ENCODE data around the gene C16orf96. TPM values are rescaled to one million over a fixed set of nuclear protein-coding genes. Genes with fewer than 3 reads are reported as not detected.

Gene C16orf96
- total and polyA plus RNA-seq, 2 donors (not counting 1 experiment from before 2014, with no cell fraction given), result 0.31 to 0.79 TPM

DNA sequence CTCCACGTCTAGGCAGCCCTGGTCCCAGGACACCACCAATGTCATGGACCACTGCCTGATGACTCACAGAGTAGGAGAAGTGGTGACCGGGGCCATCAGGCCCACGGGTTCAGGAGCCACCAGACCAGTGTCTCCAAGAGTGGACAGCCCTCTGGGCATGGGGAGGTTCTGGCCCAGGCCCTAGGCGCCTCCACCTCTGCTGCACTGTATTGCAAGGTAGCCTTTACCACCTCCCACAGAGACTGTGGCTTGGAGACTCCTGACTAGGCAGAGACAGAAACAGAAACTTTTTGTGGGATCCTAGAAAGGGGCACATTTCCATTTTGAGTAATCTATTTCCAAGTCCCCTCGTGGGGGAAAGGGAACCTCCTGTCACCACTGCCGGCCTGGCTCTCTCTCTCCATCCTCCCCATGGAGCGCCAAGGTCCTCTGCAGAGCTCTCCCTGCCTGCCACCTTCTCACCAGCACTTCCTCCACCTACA, 20.5 kb upstream of the C16orf96 start:
- no peaks in the 10 kb centered on the region for H3K27me3 Mint-ChIP-seq
- H3K27me3 ChIP-seq (replicated peaks in 1 of 4; ENCODE audit: control extremely low read depth in 1 of 4, control insufficient read depth in 3 of 4, insufficient read depth in 4 of 4, low read length in 3 of 4), result no peaks in the 10 kb centered on the region
- no peak overlapping the region for H2AFZ ChIP-seq (ENCODE audit: insufficient read depth, low read depth, low read length, poor library complexity, severe bottlenecking)
- peaks cover 0 to 5% of the 10 kb centered on the region in 2 experiments for H3K36me3 ChIP-seq (replicated peaks in 1 of 2; ENCODE audit: control extremely low read depth in 1 of 2, control insufficient read depth in 1 of 2, extremely low read depth in 1 of 2, insufficient read depth in 2 of 2, low read length in 1 of 2)
- TF ChIP-seq, protein P1, sequence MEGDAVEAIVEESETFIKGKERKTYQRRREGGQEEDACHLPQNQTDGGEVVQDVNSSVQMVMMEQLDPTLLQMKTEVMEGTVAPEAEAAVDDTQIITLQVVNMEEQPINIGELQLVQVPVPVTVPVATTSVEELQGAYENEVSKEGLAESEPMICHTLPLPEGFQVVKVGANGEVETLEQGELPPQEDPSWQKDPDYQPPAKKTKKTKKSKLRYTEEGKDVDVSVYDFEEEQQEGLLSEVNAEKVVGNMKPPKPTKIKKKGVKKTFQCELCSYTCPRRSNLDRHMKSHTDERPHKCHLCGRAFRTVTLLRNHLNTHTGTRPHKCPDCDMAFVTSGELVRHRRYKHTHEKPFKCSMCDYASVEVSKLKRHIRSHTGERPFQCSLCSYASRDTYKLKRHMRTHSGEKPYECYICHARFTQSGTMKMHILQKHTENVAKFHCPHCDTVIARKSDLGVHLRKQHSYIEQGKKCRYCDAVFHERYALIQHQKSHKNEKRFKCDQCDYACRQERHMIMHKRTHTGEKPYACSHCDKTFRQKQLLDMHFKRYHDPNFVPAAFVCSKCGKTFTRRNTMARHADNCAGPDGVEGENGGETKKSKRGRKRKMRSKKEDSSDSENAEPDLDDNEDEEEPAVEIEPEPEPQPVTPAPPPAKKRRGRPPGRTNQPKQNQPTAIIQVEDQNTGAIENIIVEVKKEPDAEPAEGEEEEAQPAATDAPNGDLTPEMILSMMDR (IDR thresholded peaks at IDR 0.05), result no peak
- TF ChIP-seq EZH2 (IDR thresholded peaks at IDR 0.05; ENCODE audit: borderline replicate concordance, insufficient read depth, low read depth, low read length, poor library complexity, severe bottlenecking), result no peak
- no peak overlapping the region for H3K27ac Mint-ChIP-seq
- H3K9me3 Mint-ChIP-seq (ENCODE audit: insufficient read depth), result no peaks in the 10 kb centered on the region
- no peaks in the 10 kb centered on the region for H4K20me1 ChIP-seq (ENCODE audit: control insufficient read depth, insufficient read depth, low read length, poor library complexity, severe bottlenecking)
- H3K27ac ChIP-seq (ENCODE audit: low read length in 2 of 2), result no peak overlapping the region
- intact Hi-C loops (cut with micrococcal nuclease), result loop anchor here (5.0 kb wide), 1 partner anchor 228 kb away; no protein-coding TSS in a partner anchor
- peaks cover 53% of the 10 kb centered on the region for H3K79me2 ChIP-seq (ENCODE audit: control insufficient read depth, insufficient read depth, low read length)
- POLR2A ChIA-PET, result no interaction called here
- H3K4me3 Mint-ChIP-seq, result no peak overlapping the region
- ATAC-seq (ENCODE audit: low read depth) (no peak), DNase-seq (no peak)
- H3K9ac ChIP-seq (ENCODE audit: low read length), result no peak overlapping the region
- peaks cover 14% of the 10 kb centered on the region for H3K4me1 Mint-ChIP-seq
- CTCF ChIA-PET, result interaction anchor here (1.0 to 1.3 kb wide), 3 partner anchors 12 to 50 kb away, joined by 3 to 4 read pairs (median 4); no protein-coding TSS in a partner anchor
- peaks cover 7 to 13% of the 10 kb centered on the region in 2 donors for H3K4me1 ChIP-seq (ENCODE audit: control insufficient read depth in 2 of 2, insufficient read depth in 2 of 2, low read length in 2 of 2)
- no peak overlapping the region for H3K4me3 ChIP-seq (ENCODE audit: control extremely low read depth in 1 of 5, extremely low read depth in 1 of 5, insufficient read depth in 1 of 5, low read depth in 2 of 5, low read length in 4 of 5)
- H3K9me3 ChIP-seq (ENCODE audit: control extremely low read depth in 1 of 3, control insufficient read depth in 2 of 3, insufficient read depth in 1 of 3, low read length in 2 of 3), result peaks cover 0 to 15% (median 9%) of the 10 kb centered on the region in 3 donors
- WGBS (ENCODE audit: insufficient coverage), result 76% methylated on average over 6 of the region's 7 CpGs
- H3K4me2 ChIP-seq (replicated peaks; ENCODE audit: low read depth, low read length, poor library complexity, severe bottlenecking), result no peak overlapping the region

DNA sequence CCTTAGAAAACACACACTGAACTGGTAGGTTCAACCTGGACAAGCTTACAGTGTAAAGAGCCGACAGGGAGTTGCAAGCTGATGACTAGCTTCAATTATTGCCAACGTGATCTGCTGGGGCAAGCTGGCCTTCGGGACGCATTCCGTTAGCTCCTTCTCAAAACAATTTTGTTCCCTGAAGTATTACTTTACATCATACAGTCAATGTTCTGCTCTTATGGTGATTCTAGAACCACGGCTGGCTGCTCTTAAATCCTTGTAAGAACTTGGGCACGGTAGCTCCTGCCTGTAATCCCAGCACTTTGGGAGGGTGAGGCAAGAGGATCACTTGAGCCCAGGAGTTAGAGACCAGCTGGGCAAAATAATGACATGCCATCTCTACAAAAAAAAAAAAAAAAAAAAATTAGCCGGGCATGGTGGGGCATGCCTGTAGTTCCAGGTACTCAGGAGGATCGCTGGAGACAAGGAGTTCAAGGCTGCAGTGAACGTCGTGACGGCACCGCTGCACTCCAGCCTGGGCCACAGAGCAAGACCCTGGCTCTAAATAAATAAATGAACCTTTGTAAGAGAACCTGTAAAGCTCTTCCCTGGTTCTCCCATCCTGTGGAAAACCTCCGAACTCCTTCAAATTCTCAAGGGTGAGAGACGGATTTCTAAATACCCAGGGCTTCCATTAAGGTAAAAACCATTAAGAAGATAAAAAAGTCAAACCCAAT, 19.6 kb upstream of the C16orf96 start:
- H3K27ac Mint-ChIP-seq, result no peak overlapping the region
- no peak overlapping the region for H3K27ac ChIP-seq (ENCODE audit: low read length in 2 of 2)
- ChIA-PET POLR2A (no interaction called here), CTCF (interaction anchor here (1.0 to 1.3 kb wide), 4 partner anchors 11 to 49 kb away, joined by 3 to 4 read pairs (median 4); no protein-coding TSS in a partner anchor)
- no peak overlapping the region for H3K4me3 ChIP-seq (ENCODE audit: control extremely low read depth in 1 of 5, extremely low read depth in 1 of 5, insufficient read depth in 1 of 5, low read depth in 2 of 5, low read length in 4 of 5)
- TF ChIP-seq, protein P1 (IDR thresholded peaks at IDR 0.05), result no peak
- no peak for TF ChIP-seq EZH2 (IDR thresholded peaks at IDR 0.05; ENCODE audit: borderline replicate concordance, insufficient read depth, low read depth, low read length, poor library complexity, severe bottlenecking)
- H3K4me1 Mint-ChIP-seq, result peaks cover 14% of the 10 kb centered on the region
- H2AFZ ChIP-seq (ENCODE audit: insufficient read depth, low read depth, low read length, poor library complexity, severe bottlenecking), result no peak overlapping the region
- H4K20me1 ChIP-seq (ENCODE audit: control insufficient read depth, insufficient read depth, low read length, poor library complexity, severe bottlenecking), result no peaks in the 10 kb centered on the region
- ATAC-seq (ENCODE audit: low read depth) (no peak), DNase-seq (no peak)
- H3K4me3 Mint-ChIP-seq, result peak overlapping the region; percentile 74
- peaks cover 0 to 5% of the 10 kb centered on the region in 2 experiments for H3K36me3 ChIP-seq (replicated peaks in 1 of 2; ENCODE audit: control extremely low read depth in 1 of 2, control insufficient read depth in 1 of 2, extremely low read depth in 1 of 2, insufficient read depth in 2 of 2, low read length in 1 of 2)
- peaks cover 0 to 15% (median 9%) of the 10 kb centered on the region in 3 donors for H3K9me3 ChIP-seq (ENCODE audit: control extremely low read depth in 1 of 3, control insufficient read depth in 2 of 3, insufficient read depth in 1 of 3, low read length in 2 of 3)
- no peaks in the 10 kb centered on the region for H3K27me3 ChIP-seq (replicated peaks in 1 of 4; ENCODE audit: control extremely low read depth in 1 of 4, control insufficient read depth in 3 of 4, insufficient read depth in 4 of 4, low read length in 3 of 4)
- no peaks in the 10 kb centered on the region for H3K27me3 Mint-ChIP-seq
- H3K79me2 ChIP-seq (ENCODE audit: control insufficient read depth, insufficient read depth, low read length), result peaks cover 50% of the 10 kb centered on the region
- H3K9me3 Mint-ChIP-seq (ENCODE audit: insufficient read depth), result no peaks in the 10 kb centered on the region
- no peak overlapping the region for H3K9ac ChIP-seq (ENCODE audit: low read length)
- 99% methylated on average over 7 of the region's 15 CpGs for WGBS (ENCODE audit: insufficient coverage)
- intact Hi-C loops (cut with micrococcal nuclease), result loop anchor here (5.0 kb wide), 1 partner anchor 229 kb away; no protein-coding TSS in a partner anchor
- H3K4me1 ChIP-seq (ENCODE audit: control insufficient read depth in 2 of 2, insufficient read depth in 2 of 2, low read length in 2 of 2), result peaks cover 7 to 13% of the 10 kb centered on the region in 2 donors
- H3K4me2 ChIP-seq (replicated peaks; ENCODE audit: low read depth, low read length, poor library complexity, severe bottlenecking), result no peak overlapping the region
